ENCODE measurements around the gene TRIM6. TPM values are rescaled to one million over a fixed set of nuclear protein-coding genes. Genes with fewer than 3 reads are reported as not detected.
A peak's percentile ranks its signal among the peaks of the same experiment; 100 is the strongest.

TRIM6 gene, protein sequence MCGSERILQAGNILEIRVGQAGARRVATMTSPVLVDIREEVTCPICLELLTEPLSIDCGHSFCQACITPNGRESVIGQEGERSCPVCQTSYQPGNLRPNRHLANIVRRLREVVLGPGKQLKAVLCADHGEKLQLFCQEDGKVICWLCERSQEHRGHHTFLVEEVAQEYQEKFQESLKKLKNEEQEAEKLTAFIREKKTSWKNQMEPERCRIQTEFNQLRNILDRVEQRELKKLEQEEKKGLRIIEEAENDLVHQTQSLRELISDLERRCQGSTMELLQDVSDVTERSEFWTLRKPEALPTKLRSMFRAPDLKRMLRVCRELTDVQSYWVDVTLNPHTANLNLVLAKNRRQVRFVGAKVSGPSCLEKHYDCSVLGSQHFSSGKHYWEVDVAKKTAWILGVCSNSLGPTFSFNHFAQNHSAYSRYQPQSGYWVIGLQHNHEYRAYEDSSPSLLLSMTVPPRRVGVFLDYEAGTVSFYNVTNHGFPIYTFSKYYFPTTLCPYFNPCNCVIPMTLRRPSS
- 10.1 TPM for total RNA-seq (ENCODE audit: unreplicated experiment)
- long read RNA-seq, partial matches to known transcripts: 0 of 2 reads
- long read RNA-seq, other reads (novel, unspliced or antisense): 2 of 2 reads

DNA sequence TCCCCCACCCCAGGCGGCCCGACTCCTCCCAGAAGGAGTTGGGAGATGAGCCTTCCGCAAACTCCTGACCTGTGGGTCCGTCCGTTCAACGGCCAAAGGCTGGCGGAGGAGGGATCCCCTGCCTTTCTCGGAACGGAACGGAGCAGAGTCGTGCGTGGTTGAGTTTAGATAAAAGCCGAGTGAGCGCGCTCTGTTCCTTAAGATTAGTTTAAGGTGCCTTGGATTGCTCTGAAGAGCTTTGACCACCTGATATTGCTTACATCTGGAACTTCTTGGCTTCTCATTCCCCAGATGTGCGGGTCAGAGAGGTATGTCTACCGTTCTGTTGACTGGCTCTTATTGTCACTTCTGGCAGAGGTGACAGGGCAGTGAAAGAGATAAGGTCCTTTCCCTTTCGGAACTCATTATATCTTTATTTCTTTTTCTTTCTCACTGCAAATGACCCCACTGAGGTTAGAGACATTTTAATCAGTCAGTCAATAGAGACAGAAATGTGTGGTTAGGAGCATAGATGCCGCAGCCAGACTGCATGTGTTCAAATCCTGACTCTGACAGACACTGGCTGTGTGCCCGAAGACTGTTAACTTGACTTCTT is at the start of gene TRIM6:
TRIM6 (plus strand) TSS at position 31 of the 595 bp plus-strand sequence; CDS start at position 292, 261 bp downstream.
- H3K27me3 Mint-ChIP-seq (ENCODE audit: unreplicated experiment): peaks cover 2% of the 10 kb centered on the region
- peak within 1 kb of the TSS; percentile 81 for H3K27ac Mint-ChIP-seq (ENCODE audit: unreplicated experiment)
- TF ChIP-seq, protein P1, sequence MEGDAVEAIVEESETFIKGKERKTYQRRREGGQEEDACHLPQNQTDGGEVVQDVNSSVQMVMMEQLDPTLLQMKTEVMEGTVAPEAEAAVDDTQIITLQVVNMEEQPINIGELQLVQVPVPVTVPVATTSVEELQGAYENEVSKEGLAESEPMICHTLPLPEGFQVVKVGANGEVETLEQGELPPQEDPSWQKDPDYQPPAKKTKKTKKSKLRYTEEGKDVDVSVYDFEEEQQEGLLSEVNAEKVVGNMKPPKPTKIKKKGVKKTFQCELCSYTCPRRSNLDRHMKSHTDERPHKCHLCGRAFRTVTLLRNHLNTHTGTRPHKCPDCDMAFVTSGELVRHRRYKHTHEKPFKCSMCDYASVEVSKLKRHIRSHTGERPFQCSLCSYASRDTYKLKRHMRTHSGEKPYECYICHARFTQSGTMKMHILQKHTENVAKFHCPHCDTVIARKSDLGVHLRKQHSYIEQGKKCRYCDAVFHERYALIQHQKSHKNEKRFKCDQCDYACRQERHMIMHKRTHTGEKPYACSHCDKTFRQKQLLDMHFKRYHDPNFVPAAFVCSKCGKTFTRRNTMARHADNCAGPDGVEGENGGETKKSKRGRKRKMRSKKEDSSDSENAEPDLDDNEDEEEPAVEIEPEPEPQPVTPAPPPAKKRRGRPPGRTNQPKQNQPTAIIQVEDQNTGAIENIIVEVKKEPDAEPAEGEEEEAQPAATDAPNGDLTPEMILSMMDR (IDR thresholded peaks at IDR 0.05; ENCODE audit: unreplicated experiment): no peak
- peak; percentile 47 for DNase-seq (ENCODE audit: low spot score)
- no peaks in the 10 kb centered on the region for H3K9me3 Mint-ChIP-seq (ENCODE audit: unreplicated experiment)
- peaks cover 20% of the 10 kb centered on the region for H3K4me1 Mint-ChIP-seq (ENCODE audit: unreplicated experiment)
- no peaks in the 10 kb centered on the region for H3K36me3 Mint-ChIP-seq (ENCODE audit: low read depth, unreplicated experiment)
- peak within 1 kb of the TSS; percentile 92 for H3K4me3 Mint-ChIP-seq (ENCODE audit: unreplicated experiment)

DNA sequence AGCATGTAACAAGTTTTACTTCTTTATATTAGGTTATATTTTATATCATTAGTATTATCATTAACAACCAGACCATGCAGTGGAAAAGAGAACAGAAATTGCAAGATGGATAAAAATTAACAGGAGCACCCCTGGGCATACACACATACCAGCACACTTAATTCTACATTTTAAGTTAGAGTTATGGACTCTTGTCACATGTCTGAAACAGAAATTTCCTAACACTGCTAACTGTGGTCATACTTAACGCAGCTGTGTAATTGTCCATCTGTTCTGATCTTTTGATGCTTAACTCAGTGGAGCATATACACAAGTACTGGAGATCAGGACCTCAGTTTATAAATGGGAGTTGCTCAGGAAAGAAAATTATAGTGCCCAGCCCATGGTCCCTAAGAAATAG is 48.5 kb upstream of the TRIM6 start:
- TF ChIP-seq, protein P1 (IDR thresholded peaks at IDR 0.05; ENCODE audit: unreplicated experiment): no peak
- no peak overlapping the region for H3K4me3 Mint-ChIP-seq (ENCODE audit: unreplicated experiment)
- H3K4me1 Mint-ChIP-seq (ENCODE audit: unreplicated experiment): no peaks in the 10 kb centered on the region
- no peak overlapping the region for H3K27ac Mint-ChIP-seq (ENCODE audit: unreplicated experiment)
- no peaks in the 10 kb centered on the region for H3K9me3 Mint-ChIP-seq (ENCODE audit: unreplicated experiment)
- DNase-seq (ENCODE audit: low spot score): no peak
- H3K36me3 Mint-ChIP-seq (ENCODE audit: low read depth, unreplicated experiment): no peaks in the 10 kb centered on the region
- H3K27me3 Mint-ChIP-seq (ENCODE audit: unreplicated experiment): no peaks in the 10 kb centered on the region

DNA sequence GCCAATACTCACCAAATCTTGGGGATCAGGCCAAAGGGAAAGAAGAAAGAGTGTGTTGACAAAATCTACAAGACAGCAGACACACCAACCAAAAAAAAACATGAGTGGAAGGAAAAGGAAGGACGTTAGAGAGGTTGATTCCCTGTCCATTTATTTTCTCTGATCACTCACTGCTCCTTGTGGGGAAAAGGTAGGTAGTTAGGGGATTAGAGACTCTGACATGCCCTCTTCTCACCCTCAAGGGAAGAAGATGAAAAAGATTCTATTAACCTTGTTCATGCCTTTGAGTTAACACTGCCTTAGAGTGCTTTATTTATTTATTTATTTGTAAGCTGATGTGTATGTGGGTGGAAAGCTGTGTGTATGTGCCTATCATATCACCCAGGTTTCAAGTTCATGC is 48.0 kb upstream of the TRIM6 start, which contains the start of gene OR52H1:
OR52H1 (minus strand) TSS at position 101 of the 400 bp plus-strand sequence. CDS start 3,035 bp downstream, outside the sequence.
- Mint-ChIP-seq H3K27ac (ENCODE audit: unreplicated experiment) (no peak within 1 kb of the TSS), H3K4me1 (ENCODE audit: unreplicated experiment) (no peaks in the 10 kb centered on the region), H3K4me3 (ENCODE audit: unreplicated experiment) (no peak within 1 kb of the TSS), H3K27me3 (ENCODE audit: unreplicated experiment) (no peaks in the 10 kb centered on the region), H3K9me3 (ENCODE audit: unreplicated experiment) (no peaks in the 10 kb centered on the region), H3K36me3 (ENCODE audit: low read depth, unreplicated experiment) (no peaks in the 10 kb centered on the region)
- DNase-seq (ENCODE audit: low spot score): no peak
- TF ChIP-seq, protein P1 (IDR thresholded peaks at IDR 0.05; ENCODE audit: unreplicated experiment): no peak

DNA sequence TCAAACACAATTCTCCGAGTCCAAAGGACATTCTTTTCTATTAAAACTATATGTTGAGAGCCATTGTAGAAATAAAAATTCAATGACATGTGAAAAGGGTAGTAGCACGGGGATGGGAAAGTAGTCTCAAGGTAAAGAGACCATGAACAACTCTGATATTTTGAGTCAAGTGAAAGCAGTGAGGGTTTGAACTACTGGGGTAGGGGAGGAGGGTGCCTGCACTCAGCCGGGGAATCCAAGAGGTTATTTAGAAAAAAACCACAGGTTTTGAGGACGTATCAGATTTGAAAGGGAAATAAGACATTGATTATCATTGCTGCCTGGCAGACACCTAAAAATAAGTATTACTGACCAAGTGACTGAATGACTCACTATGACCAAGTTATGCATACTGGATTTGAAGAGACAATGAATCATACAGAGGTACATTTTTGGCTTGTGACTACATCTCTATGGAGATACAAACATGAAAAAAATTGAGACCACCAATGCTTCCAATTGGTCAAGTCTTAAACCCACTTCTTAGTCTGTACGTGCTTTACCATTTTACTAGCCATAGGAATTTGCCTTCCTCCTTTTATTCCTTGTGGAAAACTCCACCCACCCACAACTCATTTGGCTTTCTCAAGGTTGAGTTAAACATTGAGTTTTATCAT is 45.9 kb upstream of the TRIM6 start:
- TF ChIP-seq, protein P1 (IDR thresholded peaks at IDR 0.05; ENCODE audit: unreplicated experiment): no peak
- no peak for DNase-seq (ENCODE audit: low spot score)
- no peaks in the 10 kb centered on the region for H3K36me3 Mint-ChIP-seq (ENCODE audit: low read depth, unreplicated experiment)
- H3K4me1 Mint-ChIP-seq (ENCODE audit: unreplicated experiment): no peaks in the 10 kb centered on the region
- no peaks in the 10 kb centered on the region for H3K27me3 Mint-ChIP-seq (ENCODE audit: unreplicated experiment)
- H3K4me3 Mint-ChIP-seq (ENCODE audit: unreplicated experiment): no peak overlapping the region
- no peak overlapping the region for H3K27ac Mint-ChIP-seq (ENCODE audit: unreplicated experiment)
- H3K9me3 Mint-ChIP-seq (ENCODE audit: unreplicated experiment): no peaks in the 10 kb centered on the region
